Lower lobe of right lung (tissue), 2 donors: ENCODE measurements around the gene DHRS7C. TPM values are rescaled to one million over a fixed set of nuclear protein-coding genes. Genes with fewer than 3 reads are reported as not detected.

Experiments
- ATAC-seq, 2 donors: fragments of 200-7000 bp; cut with Tn5 transposase; one replicate each; pipeline ENCODE4 v1.9.1; 2020 to 2022; ENCODE audit warnings: mild to moderate bottlenecking in 2 of 2, moderate library complexity in 2 of 2
- DNase-seq: peaks from one replicate; pipeline ENCODE4 v3.0.0-alpha.2; 2020
- H3K27ac ChIP-seq: fragments of 200-600 bp; one replicate; pipeline ENCODE4 v1.8.0; 2022
- H3K27me3 ChIP-seq: fragments of 200-600 bp; one replicate; pipeline ENCODE4 v1.8.0; 2022; ENCODE audit warnings: low read depth
- H3K36me3 ChIP-seq: fragments of 200-600 bp; one replicate; pipeline ENCODE4 v1.8.0; 2022; ENCODE audit warnings: mild to moderate bottlenecking
- H3K4me1 ChIP-seq: fragments of 200-600 bp; one replicate; pipeline ENCODE4 v1.8.0; 2022
- H3K4me3 ChIP-seq: fragments of 200-600 bp; one replicate; pipeline ENCODE4 v1.8.0; 2022; ENCODE audit warnings: mild to moderate bottlenecking
- H3K9me3 ChIP-seq: fragments of 200-600 bp; one replicate; pipeline ENCODE4 v1.8.0; 2022
- intact Hi-C: fragments of 100-400 bp; cut with DNase I; formaldehyde crosslinking; loops from one replicate; pipeline ENCODE4 v1.11.0; 2022
- total RNA-seq: library from RNA; stranded (reverse); fragmentation: NEBNext Ultra II Directional; extraction: Animal tissue kit (Norgen Biotek cat#: 25700); gene quantifications from one replicate; pipeline ENCODE4 v1.2.1, GENCODE V29; 2021
- TF ChIP-seq, protein P1 (sequence below): fragments of 200-600 bp; IDR thresholded peaks from one replicate; pipeline ENCODE4 v1.8.0; 2022; ENCODE audit warnings: antibody characterized with exemption, mild to moderate bottlenecking
- donor health status: DM: no; HTN: yes; CAD: no; lungs with severe emphysema.

DHRS7C gene
- total RNA-seq, 1 donor from 2014 or later: not detected

DNA sequence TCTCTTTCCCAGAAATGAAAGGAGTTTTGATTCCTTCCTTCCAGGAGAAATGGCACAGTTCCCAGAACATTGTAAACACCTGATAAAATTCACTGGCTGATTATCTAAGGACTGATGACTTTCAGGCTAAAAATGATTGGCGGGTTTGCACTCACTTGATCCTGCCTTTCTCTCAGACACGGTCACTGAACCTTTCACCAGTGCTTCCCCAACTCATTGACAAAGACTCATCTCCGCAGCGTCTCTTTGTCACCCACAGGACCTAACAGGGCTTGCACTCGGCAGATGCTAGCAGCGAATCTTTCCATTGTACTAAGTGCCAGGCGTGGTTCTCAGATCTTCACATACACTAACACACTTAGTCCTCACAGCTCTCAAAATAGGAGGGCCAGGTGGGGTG is 7.3 kb upstream of the DHRS7C start:
- DNase-seq: no peak
- H3K4me1 ChIP-seq: no peaks in the 10 kb centered on the region
- no peaks in the 10 kb centered on the region for H3K36me3 ChIP-seq
- intact Hi-C loops: no loop called here
- H3K4me3 ChIP-seq: no peak overlapping the region
- ATAC-seq: no peak
- no peaks in the 10 kb centered on the region for H3K27me3 ChIP-seq
- H3K9me3 ChIP-seq: no peaks in the 10 kb centered on the region
- H3K27ac ChIP-seq: no peak overlapping the region
- TF ChIP-seq, protein P1, sequence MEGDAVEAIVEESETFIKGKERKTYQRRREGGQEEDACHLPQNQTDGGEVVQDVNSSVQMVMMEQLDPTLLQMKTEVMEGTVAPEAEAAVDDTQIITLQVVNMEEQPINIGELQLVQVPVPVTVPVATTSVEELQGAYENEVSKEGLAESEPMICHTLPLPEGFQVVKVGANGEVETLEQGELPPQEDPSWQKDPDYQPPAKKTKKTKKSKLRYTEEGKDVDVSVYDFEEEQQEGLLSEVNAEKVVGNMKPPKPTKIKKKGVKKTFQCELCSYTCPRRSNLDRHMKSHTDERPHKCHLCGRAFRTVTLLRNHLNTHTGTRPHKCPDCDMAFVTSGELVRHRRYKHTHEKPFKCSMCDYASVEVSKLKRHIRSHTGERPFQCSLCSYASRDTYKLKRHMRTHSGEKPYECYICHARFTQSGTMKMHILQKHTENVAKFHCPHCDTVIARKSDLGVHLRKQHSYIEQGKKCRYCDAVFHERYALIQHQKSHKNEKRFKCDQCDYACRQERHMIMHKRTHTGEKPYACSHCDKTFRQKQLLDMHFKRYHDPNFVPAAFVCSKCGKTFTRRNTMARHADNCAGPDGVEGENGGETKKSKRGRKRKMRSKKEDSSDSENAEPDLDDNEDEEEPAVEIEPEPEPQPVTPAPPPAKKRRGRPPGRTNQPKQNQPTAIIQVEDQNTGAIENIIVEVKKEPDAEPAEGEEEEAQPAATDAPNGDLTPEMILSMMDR: no peak

- Histone ChIP-seq H3K4me3 (no peak overlapping the region), H3K27me3 (no peaks in the 10 kb centered on the region), H3K4me1 (no peaks in the 10 kb centered on the region), H3K36me3 (no peaks in the 10 kb centered on the region), H3K27ac (no peak overlapping the region), H3K9me3 (no peaks in the 10 kb centered on the region)
- no peak for DNase-seq
- intact Hi-C loops: no loop called here
- TF ChIP-seq, protein P1: no peak
- ATAC-seq: no peak
Measured at GRCh38 chr17:9798008-9798407, 6.6 kb upstream of the DHRS7C start.

DNA sequence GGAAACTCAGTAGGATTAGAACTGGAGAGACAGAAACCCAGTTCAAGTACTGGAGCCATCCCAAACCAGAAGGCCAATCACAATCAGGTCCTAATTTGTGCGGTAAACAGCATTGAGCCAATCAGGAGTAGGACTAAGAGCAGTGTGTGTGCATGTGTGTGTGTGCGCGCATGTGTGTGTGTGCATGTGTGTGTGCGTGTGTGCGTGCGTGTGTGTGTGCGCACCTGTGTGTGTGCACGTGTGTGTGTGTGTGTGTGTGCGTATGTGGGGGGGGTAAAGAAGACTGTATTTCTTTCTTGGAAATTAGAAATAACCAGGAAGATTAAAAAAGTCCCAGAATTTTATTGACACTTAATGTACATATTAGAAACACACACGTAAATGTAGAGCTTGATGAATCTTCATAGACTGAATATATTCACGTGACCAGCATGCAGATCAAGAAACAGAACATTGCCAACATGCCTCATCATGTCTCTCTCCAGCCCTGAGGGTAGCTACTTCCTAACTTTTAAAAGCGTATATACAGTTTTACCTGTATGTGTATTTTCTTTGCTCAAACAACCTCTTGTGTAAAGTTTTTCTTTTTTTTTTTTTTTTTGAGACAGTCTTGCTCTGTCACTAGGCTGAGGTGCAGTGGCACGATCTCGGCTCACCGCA is 919 bp upstream of the DHRS7C start:
- Histone ChIP-seq H3K36me3 (no peaks in the 10 kb centered on the region), H3K27me3 (peaks cover 4% of the 10 kb centered on the region), H3K4me3 (no peak overlapping the region), H3K27ac (no peak overlapping the region), H3K9me3 (no peaks in the 10 kb centered on the region), H3K4me1 (no peaks in the 10 kb centered on the region)
- intact Hi-C loops: no loop called here
- TF ChIP-seq, protein P1: no peak
- no peak for ATAC-seq
- no peak for DNase-seq

GRCh38 chr17:9790316-9790715 is 1.1 kb downstream of the DHRS7C start:
- TF ChIP-seq, protein P1: no peak
- no peak for DNase-seq
- H3K4me3 ChIP-seq: no peak overlapping the region
- no peaks in the 10 kb centered on the region for H3K4me1 ChIP-seq
- H3K27me3 ChIP-seq: peaks cover 4% of the 10 kb centered on the region
- H3K36me3 ChIP-seq: no peaks in the 10 kb centered on the region
- ATAC-seq: no peak
- intact Hi-C loops: no loop called here
- H3K9me3 ChIP-seq: no peaks in the 10 kb centered on the region
- H3K27ac ChIP-seq: no peak overlapping the region

DNA sequence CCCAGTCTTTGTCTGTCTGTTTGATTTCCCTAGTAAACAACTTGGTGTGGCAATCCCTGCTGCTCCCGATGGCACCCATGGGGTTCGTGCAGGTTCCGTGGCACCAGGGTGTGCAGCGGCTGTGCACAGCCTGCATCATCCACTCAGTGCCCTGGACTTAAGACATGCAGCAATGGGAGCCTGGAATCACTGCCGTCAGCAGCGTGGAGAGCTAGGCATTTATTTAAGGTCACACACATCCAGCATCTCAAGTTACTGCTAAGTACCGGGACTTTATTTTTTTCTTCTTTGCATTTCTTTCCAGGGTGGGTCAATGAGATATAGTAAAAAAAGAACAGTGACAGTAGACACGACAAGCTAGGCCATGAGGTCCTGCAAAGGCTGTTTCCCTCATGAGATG is 2.8 kb downstream of the DHRS7C start:
- TF ChIP-seq, protein P1: no peak
- Histone ChIP-seq H3K4me3 (no peak overlapping the region), H3K36me3 (no peaks in the 10 kb centered on the region), H3K4me1 (no peaks in the 10 kb centered on the region), H3K27ac (no peak overlapping the region), H3K27me3 (peaks cover 4% of the 10 kb centered on the region), H3K9me3 (no peaks in the 10 kb centered on the region)
- ATAC-seq (no peak), DNase-seq (no peak)
- intact Hi-C loops: no loop called here
